GM21526 (cell line): ENCODE data around the gene SORT1.

Experiments used
- ATAC-seq: cut with Tn5 transposase; IDR thresholded peaks from one replicate; pipeline ENCODE4 v1.9.1; 2021; ENCODE audit warnings: moderate library complexity; ENCODE audit not compliant: unreplicated experiment, low FRiP score

SORT1 gene

DNA sequence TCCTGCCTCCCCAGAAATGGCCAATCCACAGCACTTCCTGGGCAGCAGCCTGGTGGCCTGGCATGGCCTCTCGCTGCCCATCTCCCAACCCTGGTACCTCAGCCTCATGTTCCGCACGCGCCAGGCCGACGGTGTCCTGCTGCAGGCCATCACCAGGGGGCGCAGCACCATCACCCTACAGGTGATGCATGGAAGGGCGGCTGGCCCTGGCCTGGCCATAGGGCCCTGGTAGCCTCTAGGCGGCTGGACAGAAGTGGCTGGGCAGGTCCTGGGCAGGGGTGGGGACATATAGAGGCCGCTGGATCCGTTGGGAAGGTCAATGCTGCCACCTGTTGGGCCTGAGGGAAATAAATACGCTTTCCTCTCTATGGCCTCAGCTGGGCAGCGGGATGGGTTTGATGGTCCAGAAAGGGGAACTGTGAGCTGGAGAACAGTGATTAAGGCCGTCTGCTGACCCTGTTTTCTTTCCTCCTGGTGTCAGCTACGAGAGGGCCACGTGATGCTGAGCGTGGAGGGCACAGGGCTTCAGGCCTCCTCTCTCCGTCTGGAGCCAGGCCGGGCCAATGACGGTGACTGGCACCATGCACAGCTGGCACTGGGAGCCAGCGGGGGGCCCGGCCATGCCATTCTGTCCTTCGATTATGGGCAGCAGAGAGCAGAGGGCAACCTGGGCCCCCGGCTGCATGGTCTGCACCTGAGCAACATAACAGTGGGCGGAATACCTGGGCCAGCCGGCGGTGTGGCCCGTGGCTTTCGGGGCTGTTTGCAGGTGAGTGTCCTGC lies 133.9 kb downstream of the SORT1 start:
- ATAC-seq = peak; percentile 59

- no peak for ATAC-seq
These were observed 134.5 kb downstream of the SORT1 start for GRCh38 chr1:109263234-109263596.

GRCh38 chr1:109262231-109263055 lies 135.3 kb downstream of the SORT1 start:
- ATAC-seq = no peak

DNA sequence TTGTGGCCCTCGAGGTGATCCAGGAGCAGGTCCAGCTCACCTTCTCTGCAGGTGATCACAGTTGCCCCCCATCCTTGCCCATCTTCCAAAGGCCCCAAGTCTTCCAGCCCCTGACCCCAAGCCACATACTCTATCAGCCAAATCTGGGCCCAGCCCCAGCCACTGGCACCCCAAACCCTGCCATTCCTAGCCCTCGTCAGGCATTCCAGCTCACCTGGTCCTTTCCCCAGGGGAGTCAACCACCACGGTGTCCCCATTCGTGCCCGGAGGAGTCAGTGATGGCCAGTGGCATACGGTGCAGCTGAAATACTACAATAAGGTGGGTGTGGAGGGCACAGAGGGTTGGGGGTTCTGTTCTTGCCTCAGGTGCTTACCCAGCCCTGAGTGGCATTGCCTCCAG lies 136.1 kb downstream of the SORT1 start:
- no peak for ATAC-seq

- ATAC-seq = no peak
These were observed 136.7 kb downstream of the SORT1 start for GRCh38 chr1:109261006-109261405.

GRCh38 chr1:109259674-109260557 lies 137.8 kb downstream of the SORT1 start:
- ATAC-seq = no peak
